Neural progenitor cell (in vitro differentiated cells): ENCODE measurements around the gene ANAPC5.

ENCODE experiments used
- EZH2phosphoT487 ChIP-seq: fragments of 200-600 bp; sonication (generic); IDR thresholded peaks from 2 replicates; pipeline ENCODE4 v1.6.1; 2017; ENCODE audit warnings: antibody characterized with exemption
- TF ChIP-seq, protein P1 (sequence below): fragments of 200-600 bp; sonication (generic); IDR thresholded peaks from 2 replicates; pipeline ENCODE4 v1.5.1; 2017; ENCODE audit warnings: antibody characterized with exemption, mild to moderate bottlenecking

- no peak for TF ChIP-seq EZH2phosphoT487
- TF ChIP-seq, protein P1, sequence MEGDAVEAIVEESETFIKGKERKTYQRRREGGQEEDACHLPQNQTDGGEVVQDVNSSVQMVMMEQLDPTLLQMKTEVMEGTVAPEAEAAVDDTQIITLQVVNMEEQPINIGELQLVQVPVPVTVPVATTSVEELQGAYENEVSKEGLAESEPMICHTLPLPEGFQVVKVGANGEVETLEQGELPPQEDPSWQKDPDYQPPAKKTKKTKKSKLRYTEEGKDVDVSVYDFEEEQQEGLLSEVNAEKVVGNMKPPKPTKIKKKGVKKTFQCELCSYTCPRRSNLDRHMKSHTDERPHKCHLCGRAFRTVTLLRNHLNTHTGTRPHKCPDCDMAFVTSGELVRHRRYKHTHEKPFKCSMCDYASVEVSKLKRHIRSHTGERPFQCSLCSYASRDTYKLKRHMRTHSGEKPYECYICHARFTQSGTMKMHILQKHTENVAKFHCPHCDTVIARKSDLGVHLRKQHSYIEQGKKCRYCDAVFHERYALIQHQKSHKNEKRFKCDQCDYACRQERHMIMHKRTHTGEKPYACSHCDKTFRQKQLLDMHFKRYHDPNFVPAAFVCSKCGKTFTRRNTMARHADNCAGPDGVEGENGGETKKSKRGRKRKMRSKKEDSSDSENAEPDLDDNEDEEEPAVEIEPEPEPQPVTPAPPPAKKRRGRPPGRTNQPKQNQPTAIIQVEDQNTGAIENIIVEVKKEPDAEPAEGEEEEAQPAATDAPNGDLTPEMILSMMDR, result no peak
Observed at GRCh38 chr12:121352682-121353018, 439 bp upstream of the ANAPC5 start.
